Loucy (cell line): ENCODE measurements around the gene HRH1.
"Not testable (repeated sequence)": the region's sequence is repeated elsewhere in the genome, so short reads cannot be mapped to it uniquely, and the experiment has no call there.

ENCODE experiments used
- H2AFZ ChIP-seq: fragments of 200-600 bp; sonication (generic); 2 replicates; pipeline ENCODE4 v1.6.0; 2016; ENCODE audit warnings: antibody characterized with exemption, mild to moderate bottlenecking, low read length, moderate library complexity
- H3F3A ChIP-seq: fragments of 200-600 bp; 2 replicates; pipeline ENCODE4 v1.6.0; 2016; ENCODE audit warnings: antibody characterized with exemption, low read depth, mild to moderate bottlenecking
- H3K27me3 ChIP-seq: fragments of 200-600 bp; sonication (generic); 2 replicates; pipeline ENCODE4 v1.6.1; 2014; ENCODE audit warnings: low read length, mild to moderate bottlenecking; ENCODE audit not compliant: insufficient read depth, poor library complexity, severe bottlenecking
- H3K36me3 ChIP-seq: fragments of 200-600 bp; sonication (generic); 2 replicates; pipeline ENCODE4 v1.6.1; 2016; ENCODE audit warnings: low read length; ENCODE audit not compliant: insufficient read depth
- H3K4me1 ChIP-seq: fragments of 200-600 bp; sonication (generic); 2 replicates; pipeline ENCODE4 v1.5.1; 2014; ENCODE audit warnings: low read length, mild to moderate bottlenecking; ENCODE audit not compliant: insufficient read depth, poor library complexity, severe bottlenecking
- H3K4me2 ChIP-seq: fragments of 200-600 bp; sonication (generic); 2 replicates; pipeline ENCODE4 v1.6.0; 2014; ENCODE audit warnings: antibody characterized with exemption, low read length, low read depth, mild to moderate bottlenecking; ENCODE audit not compliant: poor library complexity, severe bottlenecking
- H3K4me3 ChIP-seq: fragments of 200-600 bp; sonication (generic); 2 replicates; pipeline ENCODE4 v1.5.1; 2014; ENCODE audit warnings: low read length, mild to moderate bottlenecking, mixed read lengths; ENCODE audit not compliant: poor library complexity, severe bottlenecking
- H3K79me2 ChIP-seq: fragments of 200-600 bp; sonication (generic); 2 replicates; pipeline ENCODE4 v1.6.1; 2014; ENCODE audit warnings: low read length; ENCODE audit not compliant: insufficient read depth
- H3K9ac ChIP-seq: fragments of 200-600 bp; sonication (generic); 2 replicates; pipeline ENCODE4 v1.6.0; 2014; ENCODE audit warnings: mild to moderate bottlenecking, low read depth, low read length, moderate library complexity; ENCODE audit not compliant: poor library complexity, severe bottlenecking
- H3K9me2 ChIP-seq: fragments of 200-600 bp; sonication (generic); replicated peaks from 2 replicates; pipeline ENCODE4 v1.6.1; 2016; ENCODE audit warnings: low read depth, low read length, mixed read lengths
- H3K9me3 ChIP-seq: fragments of 200-600 bp; sonication (generic); 2 replicates; pipeline ENCODE4 v1.6.1; 2014; ENCODE audit warnings: mild to moderate bottlenecking, antibody characterized with exemption, low read length, low read depth; ENCODE audit not compliant: insufficient read depth
- H4K20me1 ChIP-seq: fragments of 200-600 bp; sonication (generic); 2 replicates; pipeline ENCODE4 v1.6.0; 2014; ENCODE audit warnings: antibody characterized with exemption, low read length, mild to moderate bottlenecking; ENCODE audit not compliant: insufficient read depth, poor library complexity, severe bottlenecking
- EZH2phosphoT487 ChIP-seq: fragments of 200-600 bp; IDR thresholded peaks from 2 replicates; pipeline ENCODE4 v1.6.1; 2018; ENCODE audit warnings: antibody characterized with exemption, mild to moderate bottlenecking, moderate library complexity, borderline replicate concordance
- TF ChIP-seq, protein P1 (sequence below): fragments of 200-600 bp; sonication (generic); conservative IDR thresholded peaks from 2 replicates; pipeline ENCODE4 v1.5.1; 2014; ENCODE audit warnings: mild to moderate bottlenecking, antibody characterized with exemption, low read length

Gene HRH1

GRCh38 chr3:11130385-11130784 lies 23.9 kb upstream of the HRH1 start:
- Histone ChIP-seq H3K4me3 (no peak overlapping the region), H2AFZ (no peak overlapping the region), H3K9me2 (no peaks in the 10 kb centered on the region), H3K4me2 (no peak overlapping the region), H3K36me3 (no peaks in the 10 kb centered on the region), H3K9ac (no peak overlapping the region), H3F3A (no peaks in the 10 kb centered on the region), H3K9me3 (no peaks in the 10 kb centered on the region), H3K27me3 (no peaks in the 10 kb centered on the region), H3K79me2 (no peaks in the 10 kb centered on the region), H4K20me1 (no peaks in the 10 kb centered on the region), H3K4me1 (no peaks in the 10 kb centered on the region)
- TF ChIP-seq, protein P1, sequence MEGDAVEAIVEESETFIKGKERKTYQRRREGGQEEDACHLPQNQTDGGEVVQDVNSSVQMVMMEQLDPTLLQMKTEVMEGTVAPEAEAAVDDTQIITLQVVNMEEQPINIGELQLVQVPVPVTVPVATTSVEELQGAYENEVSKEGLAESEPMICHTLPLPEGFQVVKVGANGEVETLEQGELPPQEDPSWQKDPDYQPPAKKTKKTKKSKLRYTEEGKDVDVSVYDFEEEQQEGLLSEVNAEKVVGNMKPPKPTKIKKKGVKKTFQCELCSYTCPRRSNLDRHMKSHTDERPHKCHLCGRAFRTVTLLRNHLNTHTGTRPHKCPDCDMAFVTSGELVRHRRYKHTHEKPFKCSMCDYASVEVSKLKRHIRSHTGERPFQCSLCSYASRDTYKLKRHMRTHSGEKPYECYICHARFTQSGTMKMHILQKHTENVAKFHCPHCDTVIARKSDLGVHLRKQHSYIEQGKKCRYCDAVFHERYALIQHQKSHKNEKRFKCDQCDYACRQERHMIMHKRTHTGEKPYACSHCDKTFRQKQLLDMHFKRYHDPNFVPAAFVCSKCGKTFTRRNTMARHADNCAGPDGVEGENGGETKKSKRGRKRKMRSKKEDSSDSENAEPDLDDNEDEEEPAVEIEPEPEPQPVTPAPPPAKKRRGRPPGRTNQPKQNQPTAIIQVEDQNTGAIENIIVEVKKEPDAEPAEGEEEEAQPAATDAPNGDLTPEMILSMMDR = no peak
- no peak for TF ChIP-seq EZH2phosphoT487

DNA sequence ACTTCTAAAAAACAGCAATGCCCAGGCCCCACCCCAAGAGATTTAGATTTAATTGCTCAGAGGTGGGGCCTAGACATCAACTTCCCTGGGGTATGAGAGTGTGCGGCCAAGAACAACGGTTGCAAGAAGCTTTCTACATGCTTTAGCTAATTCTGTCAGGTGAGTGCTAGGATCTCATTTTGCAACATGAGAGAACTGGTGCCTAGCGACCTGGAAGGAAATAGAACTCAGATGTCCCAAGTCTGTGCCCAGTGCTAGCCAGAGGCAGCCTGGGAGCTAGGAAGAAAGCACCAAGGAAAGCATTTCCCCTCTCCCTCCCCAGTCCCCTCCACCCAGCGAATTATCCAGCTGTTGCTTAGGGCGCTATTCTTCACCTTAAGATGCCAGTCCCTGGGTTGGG lies 22.9 kb upstream of the HRH1 start:
- TF ChIP-seq, protein P1 = no peak
- no peak for TF ChIP-seq EZH2phosphoT487
- H3K79me2 ChIP-seq = no peaks in the 10 kb centered on the region
- H3K36me3 ChIP-seq = no peaks in the 10 kb centered on the region
- H3F3A ChIP-seq = no peaks in the 10 kb centered on the region
- no peak overlapping the region for H3K4me2 ChIP-seq
- no peaks in the 10 kb centered on the region for H4K20me1 ChIP-seq
- no peaks in the 10 kb centered on the region for H3K9me3 ChIP-seq
- H2AFZ ChIP-seq = no peak overlapping the region
- H3K4me1 ChIP-seq = no peaks in the 10 kb centered on the region
- no peak overlapping the region for H3K9ac ChIP-seq
- no peak overlapping the region for H3K4me3 ChIP-seq
- no peaks in the 10 kb centered on the region for H3K27me3 ChIP-seq
- no peaks in the 10 kb centered on the region for H3K9me2 ChIP-seq

GRCh38 chr3:11131886-11132285 lies 22.4 kb upstream of the HRH1 start:
- H3K27me3 ChIP-seq, H2AFZ ChIP-seq, H3K36me3 ChIP-seq, H4K20me1 ChIP-seq, H3K9me2 ChIP-seq, H3F3A ChIP-seq, H3K9me3 ChIP-seq, H3K9ac ChIP-seq, H3K4me1 ChIP-seq, H3K4me3 ChIP-seq, H3K4me2 ChIP-seq, H3K79me2 ChIP-seq: not testable (repeated sequence)

- Histone ChIP-seq H4K20me1 (no peaks in the 10 kb centered on the region), H3K9ac (no peak overlapping the region), H3K79me2 (no peaks in the 10 kb centered on the region), H3K36me3 (no peaks in the 10 kb centered on the region), H3K4me3 (no peak overlapping the region), H3K9me3 (no peaks in the 10 kb centered on the region), H3K4me1 (no peaks in the 10 kb centered on the region), H3K9me2 (no peaks in the 10 kb centered on the region), H3F3A (no peaks in the 10 kb centered on the region), H2AFZ (no peak overlapping the region), H3K4me2 (no peak overlapping the region), H3K27me3 (no peaks in the 10 kb centered on the region)
- TF ChIP-seq, protein P1 = no peak
- no peak for TF ChIP-seq EZH2phosphoT487
Observed at GRCh38 chr3:11132861-11133260, 21.4 kb upstream of the HRH1 start.
